C4-2B (cell line): Measurements from ENCODE around the gene CKB.
A peak's percentile ranks its signal among the peaks of the same experiment; 100 is the strongest.

ENCODE experiments used
- ZFX ChIP-seq: fragments of 450-650 bp; IDR thresholded peaks from 2 replicates; pipeline ENCODE4 v1.6.1; 2017
- TF ChIP-seq, protein P1 (sequence below): fragments of 450-650 bp; conservative IDR thresholded peaks from 2 replicates; pipeline ENCODE4 v1.5.1; 2017; ENCODE audit warnings: mild to moderate bottlenecking

DNA sequence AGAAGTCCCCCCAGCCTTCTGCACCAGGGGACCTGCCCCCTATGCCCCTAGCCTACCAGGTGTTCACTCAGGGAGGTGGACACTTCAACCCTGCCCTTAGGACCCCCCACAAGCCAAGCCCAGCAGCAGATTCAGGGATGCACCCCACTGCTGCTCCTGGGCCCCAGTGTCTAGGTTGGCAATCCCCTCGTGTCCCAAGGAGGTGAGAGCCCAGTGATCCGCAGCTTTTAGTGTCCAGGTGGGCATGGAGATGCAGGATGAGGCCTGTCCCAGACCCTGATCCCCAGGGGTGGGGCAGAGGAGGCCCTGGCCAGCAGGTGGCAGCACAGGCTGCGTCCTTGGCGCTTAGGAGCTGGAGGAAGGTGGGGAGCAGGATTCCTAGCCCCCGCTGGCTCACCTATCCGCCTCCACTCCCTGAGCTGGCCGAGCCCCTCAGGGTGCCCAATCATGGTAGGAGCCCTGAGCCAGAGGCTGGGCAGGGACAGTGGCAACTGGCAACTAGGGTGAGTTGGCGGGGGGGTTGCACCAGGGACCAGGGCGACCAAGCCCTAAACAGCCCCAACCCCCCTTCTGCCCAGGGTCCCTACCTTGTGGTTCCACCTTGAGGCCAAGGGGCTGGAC is 4.1 kb downstream of the CKB start:
- TF ChIP-seq, protein P1, sequence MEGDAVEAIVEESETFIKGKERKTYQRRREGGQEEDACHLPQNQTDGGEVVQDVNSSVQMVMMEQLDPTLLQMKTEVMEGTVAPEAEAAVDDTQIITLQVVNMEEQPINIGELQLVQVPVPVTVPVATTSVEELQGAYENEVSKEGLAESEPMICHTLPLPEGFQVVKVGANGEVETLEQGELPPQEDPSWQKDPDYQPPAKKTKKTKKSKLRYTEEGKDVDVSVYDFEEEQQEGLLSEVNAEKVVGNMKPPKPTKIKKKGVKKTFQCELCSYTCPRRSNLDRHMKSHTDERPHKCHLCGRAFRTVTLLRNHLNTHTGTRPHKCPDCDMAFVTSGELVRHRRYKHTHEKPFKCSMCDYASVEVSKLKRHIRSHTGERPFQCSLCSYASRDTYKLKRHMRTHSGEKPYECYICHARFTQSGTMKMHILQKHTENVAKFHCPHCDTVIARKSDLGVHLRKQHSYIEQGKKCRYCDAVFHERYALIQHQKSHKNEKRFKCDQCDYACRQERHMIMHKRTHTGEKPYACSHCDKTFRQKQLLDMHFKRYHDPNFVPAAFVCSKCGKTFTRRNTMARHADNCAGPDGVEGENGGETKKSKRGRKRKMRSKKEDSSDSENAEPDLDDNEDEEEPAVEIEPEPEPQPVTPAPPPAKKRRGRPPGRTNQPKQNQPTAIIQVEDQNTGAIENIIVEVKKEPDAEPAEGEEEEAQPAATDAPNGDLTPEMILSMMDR: peak; percentile 97
- no peak for TF ChIP-seq ZFX
